Uterus (tissue), 4 donors: ENCODE measurements around the gene ZMYND11. TPM values are rescaled to one million over a fixed set of nuclear protein-coding genes. Genes with fewer than 3 reads are reported as not detected.

Experiments
- DNase-seq, 2 donors: peaks; one replicate each; pipeline ENCODE4 v3.0.0-alpha.2; 2019 to 2020
- H3K27ac ChIP-seq, 2 donors: fragments of 200-600 bp; sonication (generic); 1 replicate in 1 of 2; 2 replicates in 1 of 2; pipeline ENCODE4 v1.5.1; 2016 to 2018
- H3K27me3 ChIP-seq, 2 donors: fragments of 200-600 bp; sonication (generic); one replicate each; pipeline ENCODE4 v1.5.1; 2018 to 2019; ENCODE audit warnings: control low read depth in 1 of 2
- H3K36me3 ChIP-seq, 2 donors: fragments of 200-600 bp; sonication (generic); one replicate each; pipeline ENCODE4 v1.5.1; 2019; ENCODE audit warnings: control low read depth in 1 of 2
- H3K4me1 ChIP-seq, 2 donors: fragments of 200-600 bp; sonication (generic); one replicate each; pipeline ENCODE4 v1.5.1; 2018 to 2019; ENCODE audit warnings: control low read depth in 1 of 2
- H3K4me3 ChIP-seq, 2 donors: fragments of 200-600 bp; sonication (generic); 1 replicate in 1 of 2; 2 replicates in 1 of 2; pipeline ENCODE4 v1.5.1; 2018 to 2019; ENCODE audit warnings: mild to moderate bottlenecking in 1 of 2
- H3K9me3 ChIP-seq, 2 donors: fragments of 200-600 bp; sonication (generic); one replicate each; pipeline ENCODE4 v1.5.1; 2019; ENCODE audit warnings: control low read depth in 1 of 2
- CTCF ChIP-seq, 4 experiments: fragments of 200-600 bp in 2 of 4; fragments of 450-650 bp in 2 of 4; sonication (generic) in 2 of 4; IDR thresholded peaks; one replicate each; pipeline ENCODE4 v1.5.1; 2016 to 2019; ENCODE audit warnings: antibody characterized with exemption in 4 of 4, mild to moderate bottlenecking in 2 of 4, moderate library complexity in 1 of 4
- POLR2A ChIP-seq, 2 donors: fragments of 450-650 bp; IDR thresholded peaks; one replicate each; pipeline ENCODE4 v1.6.1; 2016; ENCODE audit warnings: antibody characterized with exemption in 2 of 2, mild to moderate bottlenecking in 1 of 2, moderate library complexity in 1 of 2
- intact Hi-C: fragments of 100-400 bp; cut with DNase I; formaldehyde crosslinking; loops from one replicate; pipeline ENCODE4 v1.15.1; 2023; ENCODE audit warnings: low total_unique reads
- total RNA-seq, 4 donors: library from RNA; depleted of rRNA in 3 of 4; stranded (reverse); fragments of >200 nt in 3 of 4; gene quantifications; one replicate each; pipeline versions ENCODE4 v1.1.0 to v1.2.4, GENCODE V29; 2014 to 2023
- donor health status: DM: yes; HTN: yes; CAD: no.

The ZMYND11 gene
- total RNA-seq, 4 donors from 2014 or later, result 54.1 to 122 (median 104) TPM

GRCh38 chr10:132946-133898, 2.0 kb upstream of the ZMYND11 start:
- DNase-seq, result no peak
- H3K4me3 ChIP-seq, result peak overlapping the region in 1 of 2 donors; percentile 94
- H3K27me3 ChIP-seq, result no peaks in the 10 kb centered on the region
- TF ChIP-seq POLR2A (IDR thresholded peaks at IDR 0.05) (no peak), CTCF (IDR thresholded peaks at IDR 0.05) (no peak)
- no peaks in the 10 kb centered on the region for H3K9me3 ChIP-seq
- intact Hi-C loops, result no loop called here
- H3K4me1 ChIP-seq, result peaks cover 5 to 9% of the 10 kb centered on the region in 2 donors
- H3K36me3 ChIP-seq, result no peaks in the 10 kb centered on the region
- H3K27ac ChIP-seq, result peak overlapping the region in 1 of 2 donors; percentile 99

- peak overlapping the region; percentile 61 to 94 for H3K4me3 ChIP-seq
- TF ChIP-seq CTCF (IDR thresholded peaks at IDR 0.05) (peak in 1 of 4 experiments; percentile 45), POLR2A (IDR thresholded peaks at IDR 0.05) (no peak)
- H3K27me3 ChIP-seq, result no peaks in the 10 kb centered on the region
- H3K9me3 ChIP-seq, result no peaks in the 10 kb centered on the region
- DNase-seq, result peak in 1 of 2 donors; percentile 22
- peaks cover 5 to 9% of the 10 kb centered on the region in 2 donors for H3K4me1 ChIP-seq
- intact Hi-C loops, result no loop called here
- H3K36me3 ChIP-seq, result no peaks in the 10 kb centered on the region
- H3K27ac ChIP-seq, result peak overlapping the region; percentile 99
These were observed 766 bp upstream of the ZMYND11 start for GRCh38 chr10:134247-135131.

GRCh38 chr10:135601-136464, 578 bp downstream of the ZMYND11 start:
- intact Hi-C loops, result no loop called here
- TF ChIP-seq CTCF (IDR thresholded peaks at IDR 0.05), result no peak
- TF ChIP-seq POLR2A (IDR thresholded peaks at IDR 0.05), result peak in 1 of 2 donors; percentile 28
- Histone ChIP-seq H3K36me3 (no peaks in the 10 kb centered on the region), H3K9me3 (no peaks in the 10 kb centered on the region), H3K4me3 (peak overlapping the region; percentile 61 to 94), H3K27ac (peak overlapping the region; percentile 99), H3K27me3 (no peaks in the 10 kb centered on the region), H3K4me1 (peaks cover 5 to 9% of the 10 kb centered on the region in 2 donors)
- DNase-seq, result peak; percentile 65

- peaks cover 5 to 9% of the 10 kb centered on the region in 2 donors for H3K4me1 ChIP-seq
- H3K9me3 ChIP-seq, result no peaks in the 10 kb centered on the region
- intact Hi-C loops, result no loop called here
- no peaks in the 10 kb centered on the region for H3K27me3 ChIP-seq
- TF ChIP-seq POLR2A (IDR thresholded peaks at IDR 0.05) (no peak), CTCF (IDR thresholded peaks at IDR 0.05) (no peak)
- peak overlapping the region; percentile 61 to 94 for H3K4me3 ChIP-seq
- no peak for DNase-seq
- H3K36me3 ChIP-seq, result no peaks in the 10 kb centered on the region
- peak overlapping the region; percentile 99 for H3K27ac ChIP-seq
These were observed 1.2 kb downstream of the ZMYND11 start for GRCh38 chr10:136465-136762.
